Suprapubic skin (tissue), 4 donors: Measurements from ENCODE around the gene DCUN1D3. TPM values are rescaled to one million over a fixed set of nuclear protein-coding genes. Genes with fewer than 3 reads are reported as not detected.
"Not testable (repeated sequence)": the region's sequence is repeated elsewhere in the genome, so short reads cannot be mapped to it uniquely, and the experiment has no call there.

Experiments
- DNase-seq, 2 donors: peaks; one replicate each; pipeline ENCODE4 v3.0.0-alpha.2; 2019; ENCODE audit warnings: low spot score in 2 of 2
- H3K27ac ChIP-seq: fragments of 200-600 bp; sonication (generic); one replicate; pipeline ENCODE4 v1.5.1; 2019
- H3K27me3 ChIP-seq: fragments of 200-600 bp; sonication (generic); one replicate; pipeline ENCODE4 v1.5.1; 2019
- H3K36me3 ChIP-seq: fragments of 200-600 bp; sonication (generic); one replicate; pipeline ENCODE4 v1.5.1; 2019
- H3K4me1 ChIP-seq: fragments of 200-600 bp; sonication (generic); one replicate; pipeline ENCODE4 v1.5.1; 2019
- H3K4me3 ChIP-seq: fragments of 200-600 bp; sonication (generic); one replicate; pipeline ENCODE4 v1.5.1; 2019; ENCODE audit warnings: mild to moderate bottlenecking
- H3K9me3 ChIP-seq: fragments of 200-600 bp; sonication (generic); one replicate; pipeline ENCODE4 v1.5.1; 2019
- EP300 ChIP-seq: sonication (generic); formaldehyde crosslinking; IDR thresholded peaks from one replicate; pipeline ENCODE4 v1.6.1; 2017; ENCODE audit warnings: antibody characterized with exemption
- POLR2A ChIP-seq, 2 donors: fragments of 450-650 bp; IDR thresholded peaks; one replicate each; pipeline ENCODE4 v1.6.1; 2017; ENCODE audit warnings: antibody characterized with exemption in 2 of 2, mild to moderate bottlenecking in 2 of 2, moderate library complexity in 2 of 2
- POLR2AphosphoS5 ChIP-seq, 3 donors: sonication (generic); formaldehyde crosslinking; IDR thresholded peaks; one replicate each; pipeline ENCODE4 v1.6.1; 2017; ENCODE audit warnings: antibody characterized with exemption in 3 of 3
- WGBS: methylation state at CpG from one replicate; pipeline ENCODE4 v1.1.5; 2018; 5-methylcytosine and 5-hydroxymethylcytosine counted together
- total RNA-seq, 4 donors: library from RNA; depleted of rRNA; stranded (reverse); fragments of >200 nt; gene quantifications; one replicate each; pipeline ENCODE4 v1.1.0, GENCODE V29; 2016
- TF ChIP-seq, protein P1 (sequence below), 2 donors: fragments of 200-600 bp in 1 of 2; fragments of 450-650 bp in 1 of 2; sonication (generic) in 1 of 2; IDR thresholded peaks; one replicate each; pipeline ENCODE4 v1.5.1; 2016 to 2019; ENCODE audit warnings: antibody characterized with exemption in 2 of 2, mild to moderate bottlenecking in 1 of 2, moderate library complexity in 1 of 2

Gene DCUN1D3
- total RNA-seq, 4 donors from 2014 or later = 16.6 to 31.8 (median 21.1) TPM

DNA sequence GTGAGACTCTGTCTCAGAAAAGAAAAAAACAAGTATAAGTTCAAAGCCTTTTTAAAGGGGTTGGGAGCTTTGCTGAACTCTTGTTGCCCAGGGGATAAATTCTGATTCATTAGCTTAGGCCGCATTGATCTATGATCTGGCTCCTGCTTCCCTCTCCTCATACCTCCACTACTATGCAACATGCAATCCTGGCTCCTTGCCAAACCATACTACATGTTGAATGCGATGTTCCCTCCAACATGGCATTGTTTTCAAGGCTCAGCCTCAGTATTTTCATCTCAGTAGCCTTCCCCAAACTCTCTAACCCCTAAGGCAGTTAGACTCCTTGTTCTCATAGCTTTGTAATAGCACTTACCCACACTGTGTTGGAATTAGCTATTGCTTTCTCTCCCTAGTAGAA is 87.6 kb downstream of the DCUN1D3 start:
- 43% methylated on average over 2 of the region's 2 CpGs for WGBS
- DNase-seq = no peak
- H3K4me1 ChIP-seq = peaks cover under 1% of the 10 kb centered on the region
- TF ChIP-seq POLR2AphosphoS5 (IDR thresholded peaks at IDR 0.05) (no peak), POLR2A (IDR thresholded peaks at IDR 0.05) (no peak), EP300 (no peak)
- TF ChIP-seq, protein P1, sequence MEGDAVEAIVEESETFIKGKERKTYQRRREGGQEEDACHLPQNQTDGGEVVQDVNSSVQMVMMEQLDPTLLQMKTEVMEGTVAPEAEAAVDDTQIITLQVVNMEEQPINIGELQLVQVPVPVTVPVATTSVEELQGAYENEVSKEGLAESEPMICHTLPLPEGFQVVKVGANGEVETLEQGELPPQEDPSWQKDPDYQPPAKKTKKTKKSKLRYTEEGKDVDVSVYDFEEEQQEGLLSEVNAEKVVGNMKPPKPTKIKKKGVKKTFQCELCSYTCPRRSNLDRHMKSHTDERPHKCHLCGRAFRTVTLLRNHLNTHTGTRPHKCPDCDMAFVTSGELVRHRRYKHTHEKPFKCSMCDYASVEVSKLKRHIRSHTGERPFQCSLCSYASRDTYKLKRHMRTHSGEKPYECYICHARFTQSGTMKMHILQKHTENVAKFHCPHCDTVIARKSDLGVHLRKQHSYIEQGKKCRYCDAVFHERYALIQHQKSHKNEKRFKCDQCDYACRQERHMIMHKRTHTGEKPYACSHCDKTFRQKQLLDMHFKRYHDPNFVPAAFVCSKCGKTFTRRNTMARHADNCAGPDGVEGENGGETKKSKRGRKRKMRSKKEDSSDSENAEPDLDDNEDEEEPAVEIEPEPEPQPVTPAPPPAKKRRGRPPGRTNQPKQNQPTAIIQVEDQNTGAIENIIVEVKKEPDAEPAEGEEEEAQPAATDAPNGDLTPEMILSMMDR (IDR thresholded peaks at IDR 0.05) = no peak
- no peak overlapping the region for H3K4me3 ChIP-seq
- no peak overlapping the region for H3K27ac ChIP-seq
- H3K27me3 ChIP-seq = no peaks in the 10 kb centered on the region
- H3K9me3 ChIP-seq = no peaks in the 10 kb centered on the region
- H3K36me3 ChIP-seq = peaks cover 6% of the 10 kb centered on the region

DNA sequence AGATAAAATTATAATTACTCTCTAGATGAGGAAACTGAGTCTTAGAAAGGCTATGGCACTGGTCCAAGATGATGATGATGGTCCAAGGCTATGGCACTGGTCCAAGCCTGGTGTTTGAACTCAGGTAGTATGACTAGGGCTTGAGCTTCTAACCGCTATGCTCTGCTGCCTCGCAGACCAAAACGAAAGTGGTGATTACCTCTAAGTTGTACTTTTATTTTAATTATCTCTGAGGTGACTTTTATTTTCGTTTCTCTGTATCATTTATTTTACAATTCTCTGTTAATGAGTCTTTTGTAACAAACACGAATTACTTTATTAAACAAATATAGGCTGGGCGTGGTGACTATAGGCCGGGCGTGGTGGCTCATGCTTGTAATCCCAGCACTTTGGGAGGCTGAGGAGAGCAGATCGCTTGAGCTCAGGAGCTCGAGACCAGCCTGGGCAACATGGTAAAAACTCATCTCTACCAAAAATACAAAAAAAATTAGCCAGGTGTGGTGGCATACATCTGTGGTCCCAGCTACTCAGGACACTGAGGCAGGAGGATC is 88.2 kb downstream of the DCUN1D3 start:
- Histone ChIP-seq H3K9me3 (no peaks in the 10 kb centered on the region), H3K4me3 (no peak overlapping the region), H3K27me3 (no peaks in the 10 kb centered on the region), H3K4me1 (peaks cover 6% of the 10 kb centered on the region), H3K36me3 (peaks cover 6% of the 10 kb centered on the region), H3K27ac (no peak overlapping the region)
- 86% methylated on average over 10 of the region's 10 CpGs for WGBS
- no peak for DNase-seq
- TF ChIP-seq POLR2A (IDR thresholded peaks at IDR 0.05) = no peak
- TF ChIP-seq, protein P1 (IDR thresholded peaks at IDR 0.05) = no peak
- TF ChIP-seq POLR2AphosphoS5 (IDR thresholded peaks at IDR 0.05) = no peak
- no peak for TF ChIP-seq EP300

DNA sequence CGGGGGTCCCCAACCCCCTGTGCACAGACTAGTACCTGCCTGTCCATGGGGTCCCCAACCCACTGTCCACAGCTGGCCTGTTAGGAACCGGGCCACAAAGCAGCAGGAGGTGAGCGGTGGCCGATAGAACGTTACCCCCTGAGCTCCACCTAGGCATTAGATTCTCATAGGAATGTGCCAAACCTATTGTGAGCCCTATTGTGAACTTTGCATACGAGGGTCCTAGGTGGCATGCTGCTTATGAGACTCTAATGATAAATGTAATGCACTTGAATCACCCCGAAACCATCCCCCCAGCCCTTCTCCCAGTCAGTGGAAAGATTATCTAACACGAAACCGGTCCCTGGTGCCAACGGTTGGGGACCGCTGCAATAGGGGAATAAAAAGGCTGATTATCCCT is 92.3 kb downstream of the DCUN1D3 start:
- H3K27me3 ChIP-seq = no peaks in the 10 kb centered on the region
- TF ChIP-seq EP300 (no peak), POLR2AphosphoS5 (IDR thresholded peaks at IDR 0.05) (no peak), POLR2A (IDR thresholded peaks at IDR 0.05) (no peak)
- TF ChIP-seq, protein P1 (IDR thresholded peaks at IDR 0.05) = no peak
- no peak overlapping the region for H3K4me3 ChIP-seq
- no peak overlapping the region for H3K27ac ChIP-seq
- H3K36me3 ChIP-seq = no peaks in the 10 kb centered on the region
- DNase-seq = no peak
- H3K9me3 ChIP-seq = no peaks in the 10 kb centered on the region
- peaks cover 16% of the 10 kb centered on the region for H3K4me1 ChIP-seq
- 93% methylated on average over 10 of the region's 11 CpGs for WGBS

DNA sequence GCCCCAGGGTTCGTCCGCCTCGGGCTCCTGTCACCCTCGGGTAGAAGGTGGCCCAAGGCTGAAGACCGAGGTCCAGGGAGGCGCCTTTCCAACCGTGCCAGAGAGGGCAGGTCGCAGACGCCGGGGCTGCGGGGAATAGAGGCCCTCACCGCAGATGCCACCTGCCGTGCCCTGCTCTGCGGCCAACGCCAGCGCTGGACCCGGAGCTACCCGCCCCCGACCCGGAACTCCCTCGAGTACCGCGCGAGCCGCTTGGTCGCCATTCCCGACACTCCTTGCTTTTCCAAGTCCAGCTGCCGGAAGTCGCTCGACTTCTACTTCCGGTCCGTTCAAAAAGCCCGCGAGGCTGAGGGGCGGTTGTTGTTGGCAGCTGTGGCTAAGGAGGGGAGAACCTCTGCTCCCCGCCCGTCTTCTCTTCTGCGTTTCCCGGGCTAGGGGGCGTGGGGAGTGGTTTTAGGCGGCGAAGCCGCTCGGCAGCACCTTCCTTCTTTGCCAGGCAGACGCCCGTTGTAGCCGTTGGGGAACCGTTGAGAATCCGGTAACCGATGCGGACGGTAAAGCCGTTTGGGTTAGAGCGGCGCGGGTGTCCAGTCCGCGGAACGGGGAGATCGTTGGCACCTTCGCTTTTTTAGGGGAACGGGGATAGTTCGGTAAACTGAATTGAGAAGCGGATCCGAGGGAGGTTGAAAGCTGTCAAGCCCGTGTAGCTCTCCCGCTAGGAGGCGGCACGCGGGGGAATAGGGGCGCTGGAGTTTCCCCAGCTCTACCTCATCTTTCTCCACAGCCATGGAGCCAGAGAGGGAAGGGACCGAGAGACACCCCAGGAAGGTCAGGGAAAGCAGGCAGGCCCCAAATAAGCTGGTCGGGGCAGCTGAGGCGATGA is 93.7 kb downstream of the DCUN1D3 start, which contains the start of the genes ERI2 and REXO5:
TSS of gene ERI2 (minus strand) at position 305 of the 883 bp plus-strand sequence. CDS start at position 263, 42 bp downstream.
TSS of gene REXO5 (plus strand) at position 360 of the 883 bp plus-strand sequence. CDS start at position 787, 427 bp downstream.
- Histone ChIP-seq H3K36me3 (peaks cover 5% of the 10 kb centered on the region), H3K4me3 (peak within 1 kb of the TSS; percentile 60), H3K27ac (peak within 1 kb of the TSS; percentile 80), H3K4me1 (peaks cover 16% of the 10 kb centered on the region), H3K27me3 (no peaks in the 10 kb centered on the region), H3K9me3 (no peaks in the 10 kb centered on the region)
- peak; percentile 94 to 95 for DNase-seq
- under 1% methylated on average over 57 of the region's 74 CpGs for WGBS
- no peak for TF ChIP-seq POLR2AphosphoS5 (IDR thresholded peaks at IDR 0.05)
- TF ChIP-seq, protein P1 (IDR thresholded peaks at IDR 0.05) = peak in 1 of 2 donors; percentile 41

DNA sequence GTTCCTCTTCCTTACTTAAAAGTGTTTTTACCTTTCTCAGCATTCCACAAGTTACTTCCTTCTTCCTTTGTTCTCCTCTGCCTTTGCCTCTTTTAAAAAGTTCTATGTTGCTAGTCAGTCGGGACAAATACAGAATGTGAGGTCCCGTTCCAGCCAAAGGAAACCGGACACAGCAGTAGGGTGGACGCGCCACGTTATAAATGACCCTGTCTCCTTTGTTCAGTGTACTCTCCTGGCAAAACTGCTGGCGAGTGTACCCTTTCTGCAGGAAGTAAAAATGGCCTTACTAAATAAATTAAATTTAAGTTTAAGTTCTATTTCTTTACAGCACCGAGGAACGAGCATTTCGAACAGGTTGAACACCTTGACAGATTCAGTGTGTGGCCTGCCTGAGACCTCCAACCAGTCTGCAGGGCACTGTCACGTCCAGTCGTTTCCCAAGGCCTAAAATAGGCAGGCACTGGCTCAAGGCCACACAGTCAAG is 94.4 kb downstream of the DCUN1D3 start:
- H3K27me3 ChIP-seq, H3K9me3 ChIP-seq, DNase-seq, H3K36me3 ChIP-seq: not testable (repeated sequence)
- peaks cover 16% of the 10 kb centered on the region for H3K4me1 ChIP-seq
- H3K4me3 ChIP-seq = peak overlapping the region; percentile 60
- 12% methylated on average over 12 of the region's 12 CpGs for WGBS
- peak overlapping the region; percentile 80 for H3K27ac ChIP-seq

Other genes with a start within 250 kb of the DCUN1D3 start
- gene ACSM1, start 202.7 kb downstream of the DCUN1D3 start, total RNA-seq = 1 to 10 TPM in 2 of 4 donors, under 1 TPM in 2; 0.52 to 2.8 (median 1.1) TPM
- 10 to 100 TPM; 63.4 to 71.9 (median 64.1) TPM for gene THUMPD1, start 158.5 kb downstream of the DCUN1D3 start, total RNA-seq
- gene ACSM3, start 136.3 kb downstream of the DCUN1D3 start, total RNA-seq = 10 to 100 TPM in 3 of 4 donors, 1 to 10 TPM in 1; 5.2 to 11.7 (median 11.0) TPM
- gene ERI2, start 93.9 kb downstream of the DCUN1D3 start, total RNA-seq = 10 to 100 TPM; 11.0 to 21.8 (median 18.0) TPM
- 1 to 10 TPM; 3.5 to 9.1 (median 3.9) TPM for gene REXO5, start 93.8 kb downstream of the DCUN1D3 start, total RNA-seq
- gene LYRM1, start 413 bp upstream of the DCUN1D3 start, total RNA-seq = 10 to 100 TPM; 17.4 to 37.3 (median 30.0) TPM